Loucy (cell line): ENCODE measurements around the gene GRB2.

Experiments
- H2AFZ ChIP-seq: fragments of 200-600 bp; sonication (generic); 2 replicates; pipeline ENCODE4 v1.6.0; 2016; ENCODE audit warnings: antibody characterized with exemption, mild to moderate bottlenecking, low read length, moderate library complexity
- H3F3A ChIP-seq: fragments of 200-600 bp; 2 replicates; pipeline ENCODE4 v1.6.0; 2016; ENCODE audit warnings: antibody characterized with exemption, low read depth, mild to moderate bottlenecking
- H3K27me3 ChIP-seq: fragments of 200-600 bp; sonication (generic); 2 replicates; pipeline ENCODE4 v1.6.1; 2014; ENCODE audit warnings: low read length, mild to moderate bottlenecking; ENCODE audit not compliant: insufficient read depth, poor library complexity, severe bottlenecking
- H3K36me3 ChIP-seq: fragments of 200-600 bp; sonication (generic); 2 replicates; pipeline ENCODE4 v1.6.1; 2016; ENCODE audit warnings: low read length; ENCODE audit not compliant: insufficient read depth
- H3K4me1 ChIP-seq: fragments of 200-600 bp; sonication (generic); 2 replicates; pipeline ENCODE4 v1.5.1; 2014; ENCODE audit warnings: low read length, mild to moderate bottlenecking; ENCODE audit not compliant: insufficient read depth, poor library complexity, severe bottlenecking
- H3K4me2 ChIP-seq: fragments of 200-600 bp; sonication (generic); 2 replicates; pipeline ENCODE4 v1.6.0; 2014; ENCODE audit warnings: antibody characterized with exemption, low read length, low read depth, mild to moderate bottlenecking; ENCODE audit not compliant: poor library complexity, severe bottlenecking
- H3K4me3 ChIP-seq: fragments of 200-600 bp; sonication (generic); 2 replicates; pipeline ENCODE4 v1.5.1; 2014; ENCODE audit warnings: low read length, mild to moderate bottlenecking, mixed read lengths; ENCODE audit not compliant: poor library complexity, severe bottlenecking
- H3K79me2 ChIP-seq: fragments of 200-600 bp; sonication (generic); 2 replicates; pipeline ENCODE4 v1.6.1; 2014; ENCODE audit warnings: low read length; ENCODE audit not compliant: insufficient read depth
- H3K9ac ChIP-seq: fragments of 200-600 bp; sonication (generic); 2 replicates; pipeline ENCODE4 v1.6.0; 2014; ENCODE audit warnings: mild to moderate bottlenecking, low read depth, low read length, moderate library complexity; ENCODE audit not compliant: poor library complexity, severe bottlenecking
- H3K9me2 ChIP-seq: fragments of 200-600 bp; sonication (generic); replicated peaks from 2 replicates; pipeline ENCODE4 v1.6.1; 2016; ENCODE audit warnings: low read depth, low read length, mixed read lengths
- H3K9me3 ChIP-seq: fragments of 200-600 bp; sonication (generic); 2 replicates; pipeline ENCODE4 v1.6.1; 2014; ENCODE audit warnings: mild to moderate bottlenecking, antibody characterized with exemption, low read length, low read depth; ENCODE audit not compliant: insufficient read depth
- H4K20me1 ChIP-seq: fragments of 200-600 bp; sonication (generic); 2 replicates; pipeline ENCODE4 v1.6.0; 2014; ENCODE audit warnings: antibody characterized with exemption, low read length, mild to moderate bottlenecking; ENCODE audit not compliant: insufficient read depth, poor library complexity, severe bottlenecking
- CTCF ChIP-seq: fragments of 200-600 bp; sonication (generic); conservative IDR thresholded peaks from 2 replicates; pipeline ENCODE4 v1.5.1; 2014; ENCODE audit warnings: mild to moderate bottlenecking, antibody characterized with exemption, low read length
- EZH2phosphoT487 ChIP-seq: fragments of 200-600 bp; IDR thresholded peaks from 2 replicates; pipeline ENCODE4 v1.6.1; 2018; ENCODE audit warnings: antibody characterized with exemption, mild to moderate bottlenecking, moderate library complexity, borderline replicate concordance

Gene GRB2

GRCh38 chr17:75433218-75433783 lies 27.8 kb upstream of the GRB2 start:
- no peaks in the 10 kb centered on the region for H3K79me2 ChIP-seq

GRCh38 chr17:75430159-75430974 lies 24.9 kb upstream of the GRB2 start:
- Histone ChIP-seq H3K79me2 (no peaks in the 10 kb centered on the region), H2AFZ (no peak overlapping the region), H3K9me3 (no peaks in the 10 kb centered on the region), H3K9me2 (no peaks in the 10 kb centered on the region), H4K20me1 (no peaks in the 10 kb centered on the region), H3K4me3 (no peak overlapping the region), H3K4me2 (no peak overlapping the region), H3F3A (no peaks in the 10 kb centered on the region), H3K36me3 (no peaks in the 10 kb centered on the region), H3K4me1 (peaks cover 8% of the 10 kb centered on the region), H3K27me3 (peaks cover 17% of the 10 kb centered on the region), H3K9ac (no peak overlapping the region)
- no peak for TF ChIP-seq CTCF
- TF ChIP-seq EZH2phosphoT487, result no peak

More at GRCh38 chr17:75433218-75433783, 27.8 kb upstream of the GRB2 start:
- Histone ChIP-seq H3F3A (no peaks in the 10 kb centered on the region), H3K9me2 (no peaks in the 10 kb centered on the region), H3K9me3 (no peaks in the 10 kb centered on the region), H3K9ac (no peak overlapping the region), H2AFZ (no peak overlapping the region), H3K4me3 (no peak overlapping the region), H3K4me2 (no peak overlapping the region), H3K36me3 (no peaks in the 10 kb centered on the region), H3K27me3 (peaks cover 17% of the 10 kb centered on the region), H4K20me1 (no peaks in the 10 kb centered on the region), H3K4me1 (no peaks in the 10 kb centered on the region)
- TF ChIP-seq CTCF, result no peak
- TF ChIP-seq EZH2phosphoT487, result no peak

- Histone ChIP-seq H3K4me3 (no peak overlapping the region), H3K4me2 (no peak overlapping the region), H3K9me3 (no peaks in the 10 kb centered on the region), H2AFZ (no peak overlapping the region), H3K36me3 (no peaks in the 10 kb centered on the region), H3K79me2 (no peaks in the 10 kb centered on the region), H3K9me2 (no peaks in the 10 kb centered on the region), H3K9ac (no peak overlapping the region), H4K20me1 (no peaks in the 10 kb centered on the region), H3K4me1 (peaks cover 8% of the 10 kb centered on the region), H3F3A (no peaks in the 10 kb centered on the region), H3K27me3 (peaks cover 9% of the 10 kb centered on the region)
- TF ChIP-seq EZH2phosphoT487, result no peak
- TF ChIP-seq CTCF, result no peak
These were observed 23.3 kb upstream of the GRB2 start for GRCh38 chr17:75428543-75429469.
